Keratinocyte (primary cell): ENCODE measurements around the gene SRSF9. TPM values are rescaled to one million over a fixed set of nuclear protein-coding genes. Genes with fewer than 3 reads are reported as not detected.
"Not testable (repeated sequence)": the region's sequence is repeated elsewhere in the genome, so short reads cannot be mapped to it uniquely, and the experiment has no call there.

Experiments
- DNase-seq: peaks from one replicate; pipeline ENCODE4 v3.0.0-alpha.2; 2011; ENCODE audit warnings: low read depth, missing footprints, low spot score
- FAIRE-seq: peaks from 2 replicates; lab custom pipeline; 2011; peaks lifted over from hg19 to GRCh38; lab: Jason Lieb, UNC
- H2AFZ ChIP-seq: 2 replicates; pipeline ENCODE4 v1.6.0; 2012; ENCODE audit warnings: low read length, control low read depth, inconsistent platforms; ENCODE audit not compliant: control insufficient read depth
- H3K27ac ChIP-seq: 2 replicates; pipeline ENCODE4 v1.5.1; 2011; ENCODE audit warnings: low read length; ENCODE audit not compliant: control insufficient read depth, insufficient read depth
- H3K27me3 ChIP-seq: 3 replicates; pipeline ENCODE4 v1.6.0; 2011; ENCODE audit warnings: low read length; ENCODE audit not compliant: control insufficient read depth, insufficient read depth; ENCODE audit errors: extremely low read depth
- H3K36me3 ChIP-seq, 2 experiments: 2 replicates in 1 of 2; 3 replicates in 1 of 2; pipeline ENCODE4 v1.5.1; 2011; ENCODE audit warnings: low read length in 2 of 2, mild to moderate bottlenecking in 1 of 2; ENCODE audit not compliant: control insufficient read depth in 2 of 2, insufficient read depth in 2 of 2; ENCODE audit errors: extremely low read depth in 1 of 2
- H3K4me1 ChIP-seq: 3 replicates; pipeline ENCODE4 v1.5.1; 2011; ENCODE audit warnings: low read length; ENCODE audit not compliant: control insufficient read depth, insufficient read depth; ENCODE audit errors: extremely low read depth
- H3K4me2 ChIP-seq: 3 replicates; pipeline ENCODE4 v1.6.0; 2011; ENCODE audit warnings: low read depth, low read length; ENCODE audit not compliant: control insufficient read depth, insufficient read depth; ENCODE audit errors: extremely low read depth
- H3K4me3 ChIP-seq, 3 experiments: fragments of 200-600 bp in 1 of 3; sonication (generic) in 1 of 3; 2 replicates in 2 of 3; 3 replicates in 1 of 3; pipeline ENCODE4 v1.5.1; 2011 to 2016; ENCODE audit warnings: low read length in 3 of 3, mild to moderate bottlenecking in 3 of 3, control low read depth in 2 of 3, inconsistent platforms in 1 of 3, low read depth in 1 of 3, mixed read lengths in 1 of 3, mixed run types in 1 of 3, moderate library complexity in 1 of 3; ENCODE audit not compliant: control insufficient read depth in 2 of 3, insufficient read depth in 2 of 3; ENCODE audit errors: extremely low read depth in 1 of 3
- H3K79me2 ChIP-seq: 2 replicates; pipeline ENCODE4 v1.6.0; 2012; ENCODE audit warnings: low read length; ENCODE audit not compliant: control insufficient read depth, insufficient read depth
- H3K9ac ChIP-seq: 3 replicates; pipeline ENCODE4 v1.6.0; 2011; ENCODE audit warnings: low read length; ENCODE audit not compliant: control insufficient read depth, insufficient read depth; ENCODE audit errors: extremely low read depth
- H3K9me1 ChIP-seq: 3 replicates; pipeline ENCODE4 v1.6.0; 2011; ENCODE audit warnings: low read length; ENCODE audit not compliant: control insufficient read depth, insufficient read depth; ENCODE audit errors: extremely low read depth
- H3K9me3 ChIP-seq: 2 replicates; pipeline ENCODE4 v1.5.1; 2012; ENCODE audit warnings: low read depth, low read length; ENCODE audit not compliant: control insufficient read depth
- H4K20me1 ChIP-seq: 3 replicates; pipeline ENCODE4 v1.6.0; 2011; ENCODE audit warnings: low read length; ENCODE audit not compliant: control insufficient read depth, insufficient read depth; ENCODE audit errors: extremely low read depth
- EZH2 ChIP-seq: IDR thresholded peaks from one replicate; pipeline ENCODE4 v1.6.1; 2012; ENCODE audit warnings: inconsistent platforms, mild to moderate bottlenecking, low read length, moderate library complexity
- dilution Hi-C: fragments of 300-500 bp; cut with MboI; formaldehyde crosslinking; loops from one replicate; pipeline ENCODE4 v1.7.0; 2020; ENCODE audit warnings: low sequenced_read_pairs; ENCODE audit not compliant: extremely low pct_ligation_motif_present
- polyA minus RNA-seq, 3 experiments: library from RNA; depleted of rRNA, polyadenylated mRNA; stranded (reverse); fragments of >200 nt; gene quantifications; 1 replicate in 1 of 3; 2 replicates in 1 of 3; 3 replicates in 1 of 3; pipeline ENCODE4 v1.2.3, GENCODE V29; 2011
- polyA plus RNA-seq, 5 experiments: library from polyadenylated mRNA; depleted of rRNA in 3 of 5; stranded (reverse) in 3 of 5; stranded (forward) in 1 of 5; unstranded in 1 of 5; fragments of >200 nt; gene quantifications; 1 replicate in 1 of 5; 2 replicates in 3 of 5; 3 replicates in 1 of 5; pipeline versions ENCODE4 v1.2.1 to v1.2.3, GENCODE V29; 2011 to 2012; ENCODE audit warnings: missing spikeins in 2 of 5, low read depth in 1 of 5, low replicate concordance in 1 of 5
- TF ChIP-seq, protein P1 (sequence below), 3 experiments: IDR thresholded peaks in 1 of 3; conservative IDR thresholded peaks in 1 of 3; optimal IDR thresholded peaks in 1 of 3; 2 replicates in 2 of 3; 3 replicates in 1 of 3; pipeline versions ENCODE3 to v1.5.1; 2011; ENCODE audit warnings: low read length in 3 of 3, mild to moderate bottlenecking in 3 of 3, moderate library complexity in 2 of 3, control low read depth in 1 of 3, inconsistent platforms in 1 of 3; ENCODE audit not compliant: insufficient read depth in 2 of 3; ENCODE audit errors: extremely low read depth in 1 of 3

SRSF9 gene, protein sequence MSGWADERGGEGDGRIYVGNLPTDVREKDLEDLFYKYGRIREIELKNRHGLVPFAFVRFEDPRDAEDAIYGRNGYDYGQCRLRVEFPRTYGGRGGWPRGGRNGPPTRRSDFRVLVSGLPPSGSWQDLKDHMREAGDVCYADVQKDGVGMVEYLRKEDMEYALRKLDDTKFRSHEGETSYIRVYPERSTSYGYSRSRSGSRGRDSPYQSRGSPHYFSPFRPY
- polyA plus RNA-seq (108 to 175 TPM (median 159 TPM) in 3 replicates), polyA minus RNA-seq (41.8 to 67.7 TPM (median 43.1 TPM) in 3 replicates)
- 143 TPM for polyA plus RNA-seq (2011; ENCODE audit: low read depth)
- polyA plus RNA-seq (2011; cell fraction: cytosol; rRNA removed): 131 and 134 TPM in 2 replicates
- 91.1 and 124 TPM in 2 replicates for polyA plus RNA-seq (2011; cell fraction: nucleus; rRNA removed)
- 145 and 189 TPM in 2 replicates for polyA plus RNA-seq (2012; ENCODE audit: low replicate concordance)
- polyA minus RNA-seq (2011; cell fraction: cytosol; rRNA and poly(A)+ RNA removed): 142 TPM
- 18.4 and 23.5 TPM in 2 replicates for polyA minus RNA-seq (2011; cell fraction: nucleus; rRNA and poly(A)+ RNA removed)

DNA sequence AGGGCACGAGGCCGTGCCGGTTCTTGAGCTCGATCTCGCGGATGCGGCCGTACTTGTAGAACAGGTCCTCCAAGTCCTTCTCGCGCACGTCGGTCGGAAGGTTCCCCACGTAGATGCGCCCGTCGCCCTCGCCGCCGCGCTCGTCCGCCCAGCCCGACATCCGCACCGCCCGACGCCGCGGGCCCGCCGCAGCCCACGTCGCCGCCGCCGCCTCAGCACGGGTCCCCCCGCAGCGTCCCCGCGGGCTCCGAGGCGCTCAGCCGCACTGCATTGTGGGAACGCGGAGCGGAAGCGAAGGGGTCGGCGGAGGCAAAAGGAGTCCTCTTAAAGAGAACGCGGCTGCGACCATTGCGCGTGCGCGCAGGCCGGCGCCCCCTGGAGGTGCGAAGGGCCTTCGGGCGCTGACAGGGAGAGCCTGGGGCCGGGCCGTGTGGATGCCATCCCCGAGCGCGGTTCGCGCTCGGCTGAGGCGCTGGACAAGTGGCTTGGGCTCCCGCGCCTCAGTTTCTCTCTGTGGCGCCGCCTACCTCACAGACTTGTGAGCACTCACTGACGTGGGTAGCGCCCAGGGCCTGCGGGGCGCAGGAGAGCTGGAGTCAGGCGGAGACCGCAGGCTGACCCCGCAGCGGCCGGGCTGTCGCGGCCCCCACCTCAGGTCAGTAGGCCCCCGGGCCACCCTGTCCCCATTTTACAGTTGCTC lies at the start of gene SRSF9:
SRSF9 (minus strand) TSS at position 299 of the 700 bp plus-strand sequence; CDS start at position 160, 139 bp downstream.
- peaks cover 11% of the 10 kb centered on the region for H4K20me1 ChIP-seq
- H3K9me3 ChIP-seq: no peaks in the 10 kb centered on the region
- H3K4me3 ChIP-seq: peak within 1 kb of the TSS; percentile 90 to 97 (median 91)
- H3K9me1 ChIP-seq: no peaks in the 10 kb centered on the region
- peaks cover 68% of the 10 kb centered on the region for H3K79me2 ChIP-seq
- peak within 1 kb of the TSS; percentile 87 for H3K9ac ChIP-seq
- dilution Hi-C loops: no loop called here
- H3K27ac ChIP-seq: peak within 1 kb of the TSS; percentile 77
- H3K4me2 ChIP-seq: peak within 1 kb of the TSS; percentile 99
- TF ChIP-seq, protein P1, sequence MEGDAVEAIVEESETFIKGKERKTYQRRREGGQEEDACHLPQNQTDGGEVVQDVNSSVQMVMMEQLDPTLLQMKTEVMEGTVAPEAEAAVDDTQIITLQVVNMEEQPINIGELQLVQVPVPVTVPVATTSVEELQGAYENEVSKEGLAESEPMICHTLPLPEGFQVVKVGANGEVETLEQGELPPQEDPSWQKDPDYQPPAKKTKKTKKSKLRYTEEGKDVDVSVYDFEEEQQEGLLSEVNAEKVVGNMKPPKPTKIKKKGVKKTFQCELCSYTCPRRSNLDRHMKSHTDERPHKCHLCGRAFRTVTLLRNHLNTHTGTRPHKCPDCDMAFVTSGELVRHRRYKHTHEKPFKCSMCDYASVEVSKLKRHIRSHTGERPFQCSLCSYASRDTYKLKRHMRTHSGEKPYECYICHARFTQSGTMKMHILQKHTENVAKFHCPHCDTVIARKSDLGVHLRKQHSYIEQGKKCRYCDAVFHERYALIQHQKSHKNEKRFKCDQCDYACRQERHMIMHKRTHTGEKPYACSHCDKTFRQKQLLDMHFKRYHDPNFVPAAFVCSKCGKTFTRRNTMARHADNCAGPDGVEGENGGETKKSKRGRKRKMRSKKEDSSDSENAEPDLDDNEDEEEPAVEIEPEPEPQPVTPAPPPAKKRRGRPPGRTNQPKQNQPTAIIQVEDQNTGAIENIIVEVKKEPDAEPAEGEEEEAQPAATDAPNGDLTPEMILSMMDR (optimal IDR thresholded peaks at IDR 0.05 in 1 of 3, IDR thresholded peaks at IDR 0.05 in 1 of 3, conservative IDR thresholded peaks at IDR 0.05 in 1 of 3; ENCODE audit: extremely low read depth in 1 of 3, insufficient read depth in 2 of 3, low read length in 3 of 3): peak; percentile 79 to 88 (median 83)
- no peak for TF ChIP-seq EZH2
- DNase-seq (peak; percentile 78), FAIRE-seq (no peak)
- H3K27me3 ChIP-seq: no peaks in the 10 kb centered on the region
- H3K36me3 ChIP-seq: peaks cover 3 to 13% of the 10 kb centered on the region in 2 experiments
- peak within 1 kb of the TSS; percentile 90 for H2AFZ ChIP-seq
- H3K4me1 ChIP-seq: peaks cover 22% of the 10 kb centered on the region

DNA sequence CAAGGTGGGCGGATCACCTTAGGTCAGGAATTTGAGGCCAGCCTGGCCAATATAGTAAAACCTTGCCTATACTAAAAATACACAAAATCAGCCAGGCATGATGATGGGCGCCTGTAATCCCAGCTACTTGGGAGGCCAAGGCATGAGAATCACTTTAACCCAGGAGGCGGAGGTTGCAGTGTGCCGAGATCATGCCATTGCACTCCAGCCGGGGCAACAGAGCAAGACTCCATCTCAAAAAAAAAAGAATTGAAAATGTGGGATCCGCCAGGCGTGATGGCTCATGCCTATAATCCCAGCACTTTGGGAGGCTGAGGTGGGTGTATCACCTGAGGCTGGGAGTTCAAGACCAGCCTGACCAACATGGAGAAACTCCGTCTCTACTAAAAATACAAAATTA lies 49.8 kb upstream of the SRSF9 start:
- peaks cover 10 to 11% of the 10 kb centered on the region in 2 experiments for H3K36me3 ChIP-seq
- H3K9me1 ChIP-seq, H2AFZ ChIP-seq, H3K79me2 ChIP-seq, dilution Hi-C loops, H4K20me1 ChIP-seq, H3K27me3 ChIP-seq, H3K4me2 ChIP-seq, H3K4me1 ChIP-seq, H3K27ac ChIP-seq, FAIRE-seq, DNase-seq, H3K4me3 ChIP-seq, H3K9me3 ChIP-seq, H3K9ac ChIP-seq: not testable (repeated sequence)
